ENCODE measurements around the gene LAIR1. TPM values are rescaled to one million over a fixed set of nuclear protein-coding genes. Genes with fewer than 3 reads are reported as not detected.
"Not testable (repeated sequence)": the region's sequence is repeated elsewhere in the genome, so short reads cannot be mapped to it uniquely, and the experiment has no call there.

LAIR1 gene
- total RNA-seq, 1 experiment from 2014 or later: not detected

DNA sequence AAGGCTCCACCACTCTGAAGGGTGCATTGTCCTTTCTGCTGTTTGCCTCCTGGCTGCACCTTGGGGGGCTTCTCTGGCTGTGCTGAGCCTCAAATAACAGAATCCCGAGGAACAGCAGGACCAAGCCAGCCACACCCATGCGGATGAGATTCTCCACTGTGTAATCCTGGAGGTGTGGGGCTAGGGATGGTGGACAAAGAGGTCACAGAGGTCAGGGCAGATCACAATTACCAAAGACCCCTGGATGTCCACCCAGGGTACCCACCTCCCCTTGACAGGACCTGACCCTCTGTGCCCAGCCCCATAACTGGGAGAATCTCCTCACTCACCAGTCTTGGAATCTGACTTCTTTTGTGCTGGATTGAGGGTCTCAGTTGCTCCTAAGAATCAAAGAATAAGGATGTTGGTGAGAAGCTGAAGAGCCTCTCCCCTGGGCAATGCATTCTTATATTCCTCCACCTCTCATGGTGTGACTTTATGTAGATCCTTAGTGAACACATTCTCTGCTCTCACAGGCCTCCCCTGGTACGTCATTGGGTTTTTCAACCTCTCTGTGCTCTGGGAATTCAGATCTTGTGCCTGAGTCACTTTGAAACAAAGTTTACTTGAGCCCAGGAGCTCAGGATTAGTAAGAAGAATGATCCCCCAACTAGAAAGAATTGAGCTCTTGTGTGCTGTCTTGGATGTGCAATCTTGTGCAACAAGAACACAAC lies 31.0 kb downstream of the LAIR1 start:
- Mint-ChIP-seq H3K27ac (ENCODE audit: low read depth, unreplicated experiment) (no peak overlapping the region), H3K9me3 (ENCODE audit: unreplicated experiment) (no peaks in the 10 kb centered on the region), H3K27me3 (ENCODE audit: insufficient read depth, unreplicated experiment) (peaks cover 12% of the 10 kb centered on the region), H3K4me1 (ENCODE audit: insufficient read depth, unreplicated experiment) (no peaks in the 10 kb centered on the region), H3K36me3 (ENCODE audit: insufficient read depth, unreplicated experiment) (no peaks in the 10 kb centered on the region), H3K4me3 (ENCODE audit: unreplicated experiment) (no peak overlapping the region)
- ChIA-PET POLR2A (no interaction called here), CTCF (interaction anchor here (0.6 to 0.8 kb wide), 3 partner anchors 9 to 55 kb away, joined by 3 to 4 read pairs (median 3); no protein-coding TSS in a partner anchor)
- no TSS peak for BruUV-seq (replicated peaks)
- no peak for DNase-seq (ENCODE audit: unreplicated experiment)
- TF ChIP-seq, protein P1, sequence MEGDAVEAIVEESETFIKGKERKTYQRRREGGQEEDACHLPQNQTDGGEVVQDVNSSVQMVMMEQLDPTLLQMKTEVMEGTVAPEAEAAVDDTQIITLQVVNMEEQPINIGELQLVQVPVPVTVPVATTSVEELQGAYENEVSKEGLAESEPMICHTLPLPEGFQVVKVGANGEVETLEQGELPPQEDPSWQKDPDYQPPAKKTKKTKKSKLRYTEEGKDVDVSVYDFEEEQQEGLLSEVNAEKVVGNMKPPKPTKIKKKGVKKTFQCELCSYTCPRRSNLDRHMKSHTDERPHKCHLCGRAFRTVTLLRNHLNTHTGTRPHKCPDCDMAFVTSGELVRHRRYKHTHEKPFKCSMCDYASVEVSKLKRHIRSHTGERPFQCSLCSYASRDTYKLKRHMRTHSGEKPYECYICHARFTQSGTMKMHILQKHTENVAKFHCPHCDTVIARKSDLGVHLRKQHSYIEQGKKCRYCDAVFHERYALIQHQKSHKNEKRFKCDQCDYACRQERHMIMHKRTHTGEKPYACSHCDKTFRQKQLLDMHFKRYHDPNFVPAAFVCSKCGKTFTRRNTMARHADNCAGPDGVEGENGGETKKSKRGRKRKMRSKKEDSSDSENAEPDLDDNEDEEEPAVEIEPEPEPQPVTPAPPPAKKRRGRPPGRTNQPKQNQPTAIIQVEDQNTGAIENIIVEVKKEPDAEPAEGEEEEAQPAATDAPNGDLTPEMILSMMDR (IDR thresholded peaks at IDR 0.05; ENCODE audit: unreplicated experiment): no peak
- intact Hi-C loops (cut with micrococcal nuclease): no loop called here

DNA sequence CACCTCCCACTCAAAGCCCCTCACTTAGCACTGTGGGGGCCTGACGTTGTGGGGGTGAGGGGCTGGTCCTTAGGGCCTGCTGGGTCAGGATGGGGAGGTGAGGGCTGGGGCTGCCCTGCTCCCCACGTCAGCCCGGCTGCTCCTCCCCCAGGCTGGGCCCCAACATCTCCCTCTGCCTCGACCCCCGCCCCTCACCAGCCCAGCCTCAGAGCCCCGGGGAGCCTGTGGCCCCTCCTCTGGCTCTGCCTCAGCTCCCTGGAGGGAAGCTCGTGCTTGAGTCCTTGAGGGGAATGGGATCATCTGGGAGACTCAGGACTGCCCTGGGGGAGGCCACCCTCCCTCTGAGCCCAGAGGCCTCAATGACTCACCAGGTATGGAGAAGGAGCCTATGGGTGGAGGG lies 32.6 kb downstream of the LAIR1 start:
- Mint-ChIP-seq H3K27me3 (ENCODE audit: insufficient read depth, unreplicated experiment) (peaks cover 17% of the 10 kb centered on the region), H3K4me1 (ENCODE audit: insufficient read depth, unreplicated experiment) (no peaks in the 10 kb centered on the region), H3K9me3 (ENCODE audit: unreplicated experiment) (no peaks in the 10 kb centered on the region), H3K36me3 (ENCODE audit: insufficient read depth, unreplicated experiment) (no peaks in the 10 kb centered on the region), H3K27ac (ENCODE audit: low read depth, unreplicated experiment) (no peak overlapping the region), H3K4me3 (ENCODE audit: unreplicated experiment) (no peak overlapping the region)
- BruUV-seq (replicated peaks): no TSS peak
- TF ChIP-seq, protein P1 (IDR thresholded peaks at IDR 0.05; ENCODE audit: unreplicated experiment): no peak
- POLR2A ChIA-PET: no interaction called here
- intact Hi-C loops (cut with micrococcal nuclease): no loop called here
- CTCF ChIA-PET: interaction anchor here (0.6 kb wide), 1 partner anchor 308 kb away, joined by 4 read pairs; no protein-coding TSS in a partner anchor
- no peak for DNase-seq (ENCODE audit: unreplicated experiment)

DNA sequence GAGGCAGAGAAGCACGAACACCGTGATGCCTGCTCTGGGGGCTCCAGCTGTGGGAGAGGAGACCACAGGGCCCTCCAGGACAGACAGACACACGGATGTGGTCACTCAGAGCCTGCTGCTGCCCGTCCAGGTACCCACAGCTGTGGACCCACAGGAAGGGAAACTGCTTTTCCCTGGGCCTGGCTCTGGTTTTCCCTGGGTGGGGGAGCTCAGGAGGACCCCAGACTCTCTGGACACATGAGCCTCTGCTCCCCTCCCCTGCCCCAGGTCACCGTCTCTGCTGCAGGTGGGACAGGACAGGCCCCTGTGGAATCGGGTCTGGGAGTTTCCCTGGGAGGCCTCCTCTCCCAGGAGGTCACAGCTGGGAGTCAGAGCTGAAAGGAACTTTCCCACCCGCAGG lies 33.1 kb downstream of the LAIR1 start:
- Mint-ChIP-seq H3K4me1 (ENCODE audit: insufficient read depth, unreplicated experiment) (no peaks in the 10 kb centered on the region), H3K36me3 (ENCODE audit: insufficient read depth, unreplicated experiment) (no peaks in the 10 kb centered on the region), H3K9me3 (ENCODE audit: unreplicated experiment) (no peaks in the 10 kb centered on the region), H3K4me3 (ENCODE audit: unreplicated experiment) (no peak overlapping the region), H3K27ac (ENCODE audit: low read depth, unreplicated experiment) (no peak overlapping the region), H3K27me3 (ENCODE audit: insufficient read depth, unreplicated experiment) (peaks cover 17% of the 10 kb centered on the region)
- no TSS peak for BruUV-seq (replicated peaks)
- TF ChIP-seq, protein P1 (IDR thresholded peaks at IDR 0.05; ENCODE audit: unreplicated experiment): no peak
- ChIA-PET CTCF (no interaction called here), POLR2A (no interaction called here)
- intact Hi-C loops (cut with micrococcal nuclease): no loop called here
- DNase-seq (ENCODE audit: unreplicated experiment): no peak

DNA sequence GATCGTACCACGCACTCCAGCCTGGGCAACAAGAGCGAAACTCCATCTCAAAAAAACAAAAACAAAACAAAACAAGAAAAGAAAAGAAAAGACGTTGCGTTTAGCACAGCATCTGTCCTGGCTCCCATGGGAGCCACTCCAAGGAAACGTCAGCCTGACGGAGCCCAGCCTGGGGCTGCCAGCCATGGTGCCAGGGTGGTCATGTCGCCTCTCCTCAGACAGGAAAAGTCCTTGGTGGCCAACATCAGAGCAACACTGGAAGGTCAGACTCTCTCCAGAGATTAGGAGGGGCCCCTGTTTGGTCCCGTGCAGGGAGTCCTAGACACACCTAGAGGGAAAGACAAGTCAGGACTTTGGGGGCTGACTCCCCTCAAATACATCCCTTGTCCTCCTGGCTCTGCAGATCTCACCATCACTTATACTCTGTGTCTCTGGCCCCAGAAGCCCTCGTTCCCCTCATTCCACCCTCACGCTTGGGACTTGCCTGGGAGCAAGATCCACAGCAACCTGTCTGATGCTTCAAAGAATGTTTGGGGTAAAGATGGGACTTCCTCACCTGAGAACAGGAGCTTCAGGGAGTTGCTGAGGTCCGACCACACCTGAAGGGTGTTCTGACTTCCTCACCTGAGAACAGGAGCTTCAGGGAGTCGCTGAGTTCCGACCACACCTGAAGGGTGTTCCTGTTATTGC lies 35.1 kb downstream of the LAIR1 start:
- TF ChIP-seq, protein P1 (IDR thresholded peaks at IDR 0.05; ENCODE audit: unreplicated experiment): no peak
- H3K4me1 Mint-ChIP-seq (ENCODE audit: insufficient read depth, unreplicated experiment): no peaks in the 10 kb centered on the region
- no peaks in the 10 kb centered on the region for H3K36me3 Mint-ChIP-seq (ENCODE audit: insufficient read depth, unreplicated experiment)
- no peak overlapping the region for H3K4me3 Mint-ChIP-seq (ENCODE audit: unreplicated experiment)
- POLR2A ChIA-PET: interaction anchor here (1.2 kb wide), 1 partner anchor 13 kb away, joined by 4 read pairs; no protein-coding TSS in a partner anchor
- no peak for DNase-seq (ENCODE audit: unreplicated experiment)
- H3K27ac Mint-ChIP-seq (ENCODE audit: low read depth, unreplicated experiment): no peak overlapping the region
- intact Hi-C loops (cut with micrococcal nuclease): no loop called here
- CTCF ChIA-PET: interaction anchor here (0.7 to 1.2 kb wide), 2 partner anchors 61 to 102 kb away, joined by 3 to 4 read pairs; no protein-coding TSS in a partner anchor
- H3K27me3 Mint-ChIP-seq (ENCODE audit: insufficient read depth, unreplicated experiment): peaks cover 17% of the 10 kb centered on the region
- no TSS peak for BruUV-seq (replicated peaks)
- no peaks in the 10 kb centered on the region for H3K9me3 Mint-ChIP-seq (ENCODE audit: unreplicated experiment)

DNA sequence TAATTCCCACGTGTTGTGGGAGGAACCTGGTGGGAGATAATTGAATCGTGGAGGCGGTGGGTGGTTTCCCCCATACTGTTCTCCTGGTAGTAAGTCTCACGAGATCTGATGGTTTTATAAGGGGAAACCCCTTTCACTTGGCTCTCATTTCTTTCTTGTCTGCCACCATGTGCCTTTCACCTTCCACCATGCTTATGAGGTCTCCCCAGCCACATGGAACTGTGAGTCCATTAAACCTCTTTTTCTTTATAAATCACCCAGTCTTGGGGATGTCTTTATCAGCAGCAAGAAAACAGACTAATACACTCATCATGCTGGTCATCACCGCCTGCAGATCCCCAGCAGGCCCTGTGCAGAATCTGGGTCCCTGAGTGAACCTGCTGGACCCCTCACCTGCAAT lies 36.0 kb downstream of the LAIR1 start:
- ChIA-PET CTCF (interaction anchor here (0.6 to 5.6 kb wide), 3 partner anchors 17 to 529 kb away, joined by 3 to 79 read pairs (median 3); no protein-coding TSS in a partner anchor), POLR2A (interaction anchor here (1.2 kb wide), 1 partner anchor 14 kb away, joined by 4 read pairs; no protein-coding TSS in a partner anchor)
- peaks cover 17% of the 10 kb centered on the region for H3K27me3 Mint-ChIP-seq (ENCODE audit: insufficient read depth, unreplicated experiment)
- H3K36me3 Mint-ChIP-seq (ENCODE audit: insufficient read depth, unreplicated experiment); H3K27ac Mint-ChIP-seq (ENCODE audit: low read depth, unreplicated experiment); H3K4me3 Mint-ChIP-seq (ENCODE audit: unreplicated experiment); DNase-seq (ENCODE audit: unreplicated experiment); intact Hi-C loops (cut with micrococcal nuclease); H3K9me3 Mint-ChIP-seq (ENCODE audit: unreplicated experiment); BruUV-seq (replicated peaks); H3K4me1 Mint-ChIP-seq (ENCODE audit: insufficient read depth, unreplicated experiment): not testable (repeated sequence)
